Loucy (cell line): ENCODE data around the gene ADAMTS12.

Experiments
- CTCF ChIP-seq: fragments of 200-600 bp; sonication (generic); conservative IDR thresholded peaks from 2 replicates; pipeline ENCODE4 v1.5.1; 2014; ENCODE audit warnings: mild to moderate bottlenecking, antibody characterized with exemption, low read length
- EZH2phosphoT487 ChIP-seq: fragments of 200-600 bp; IDR thresholded peaks from 2 replicates; pipeline ENCODE4 v1.6.1; 2018; ENCODE audit warnings: antibody characterized with exemption, mild to moderate bottlenecking, moderate library complexity, borderline replicate concordance

GRCh38 chr5:33490071-33490665, 401.6 kb downstream of the ADAMTS12 start:
- no peak for TF ChIP-seq CTCF
- TF ChIP-seq EZH2phosphoT487: no peak
